Activated CD8-positive, alpha-beta memory T cell treated with anti-CD3 and anti-CD28 coated beads for 48 hours (primary cell): ENCODE measurements around the gene ANO7.

ENCODE experiments used
- DNase-seq, 3 experiments: peaks; one replicate each; pipeline ENCODE4 v3.0.0-alpha.2; 2020; ENCODE audit warnings: low read depth in 2 of 3, low spot score in 2 of 3

ANO7 gene

GRCh38 chr2:241244368-241244767, 55.9 kb downstream of the ANO7 start:
- no peak for DNase-seq

GRCh38 chr2:241248289-241248688, 59.8 kb downstream of the ANO7 start:
- no peak for DNase-seq

GRCh38 chr2:241248897-241249296, 60.4 kb downstream of the ANO7 start:
- DNase-seq, result no peak

- DNase-seq, result no peak
Observed at GRCh38 chr2:241249654-241250053, 61.2 kb downstream of the ANO7 start.

- DNase-seq, result no peak
Observed at GRCh38 chr2:241252778-241253475, 64.5 kb downstream of the ANO7 start.

GRCh38 chr2:241254904-241255351, 66.5 kb downstream of the ANO7 start:
- DNase-seq, result no peak

GRCh38 chr2:241255542-241256167, 67.2 kb downstream of the ANO7 start:
- no peak for DNase-seq

- no peak for DNase-seq
Observed at GRCh38 chr2:241256168-241256545, 67.7 kb downstream of the ANO7 start.

GRCh38 chr2:241257419-241258032, 69.0 kb downstream of the ANO7 start:
- no peak for DNase-seq

- DNase-seq, result no peak
Observed at GRCh38 chr2:241258505-241259280, 70.2 kb downstream of the ANO7 start.

GRCh38 chr2:241260911-241261310, 72.4 kb downstream of the ANO7 start:
- no peak for DNase-seq

- no peak for DNase-seq
Observed at GRCh38 chr2:241261628-241262027, 73.2 kb downstream of the ANO7 start.

GRCh38 chr2:241263061-241263460, 74.6 kb downstream of the ANO7 start:
- no peak for DNase-seq

- DNase-seq, result no peak
Observed at GRCh38 chr2:241265506-241265905, 77.0 kb downstream of the ANO7 start.

- DNase-seq, result no peak
Observed at GRCh38 chr2:241267249-241268067, 79.0 kb downstream of the ANO7 start.

- no peak for DNase-seq
Observed at GRCh38 chr2:241268306-241268705, 79.8 kb downstream of the ANO7 start.

- DNase-seq, result no peak
Observed at GRCh38 chr2:241268716-241269445, 80.4 kb downstream of the ANO7 start.

GRCh38 chr2:241269707-241270520, 81.4 kb downstream of the ANO7 start:
- DNase-seq, result no peak

GRCh38 chr2:241270531-241270930, 82.1 kb downstream of the ANO7 start:
- no peak for DNase-seq
